Esophagus muscularis mucosa (tissue), 3 donors: ENCODE data around the gene TMEM198.

Experiments used
- CTCF ChIP-seq, 3 experiments: fragments of 200-600 bp in 2 of 3; fragments of 450-650 bp in 1 of 3; sonication (generic) in 2 of 3; IDR thresholded peaks; one replicate each; pipeline ENCODE4 v1.5.1; 2017 to 2019; ENCODE audit warnings: antibody characterized with exemption in 3 of 3, mild to moderate bottlenecking in 2 of 3, moderate library complexity in 1 of 3
- POLR2A ChIP-seq: fragments of 450-650 bp; IDR thresholded peaks from one replicate; pipeline ENCODE4 v1.6.1; 2017; ENCODE audit warnings: antibody characterized with exemption, moderate library complexity, mild to moderate bottlenecking, low read depth

- no peak for TF ChIP-seq POLR2A
- no peak for TF ChIP-seq CTCF (IDR thresholded peaks at IDR 0.05)
These were observed 25.8 kb downstream of the TMEM198 start for GRCh38 chr2:219569635-219570034.
